Smooth muscle cell (in vitro differentiated cells): ENCODE data around the gene KRTDAP. TPM values are rescaled to one million over a fixed set of nuclear protein-coding genes. Genes with fewer than 3 reads are reported as not detected.

ENCODE experiments used
- DNase-seq: peaks from one replicate; lab custom pipeline; 2025; ENCODE audit not compliant: unreplicated experiment; lab: John Stamatoyannopoulos, UW
- H2AFZ ChIP-seq: fragments of 200-600 bp; sonication (generic); 2 replicates; pipeline ENCODE4 v1.6.0; 2016; ENCODE audit warnings: antibody characterized with exemption, low read depth, mild to moderate bottlenecking
- H3F3A ChIP-seq: fragments of 200-600 bp; sonication (generic); 2 replicates; pipeline ENCODE4 v1.6.0; 2017; ENCODE audit warnings: antibody characterized with exemption, low read depth
- H3K27ac ChIP-seq: fragments of 200-600 bp; sonication (generic); 2 replicates; pipeline ENCODE4 v1.5.1; 2016; ENCODE audit warnings: low read depth, mild to moderate bottlenecking
- H3K27me3 ChIP-seq: fragments of 200-600 bp; sonication (generic); 2 replicates; pipeline ENCODE4 v1.6.1; 2016; ENCODE audit warnings: low read depth, mild to moderate bottlenecking
- H3K36me3 ChIP-seq: fragments of 200-600 bp; sonication (generic); 2 replicates; pipeline ENCODE4 v1.5.1; 2016; ENCODE audit warnings: low read depth
- H3K4me1 ChIP-seq: fragments of 200-600 bp; sonication (generic); 2 replicates; pipeline ENCODE4 v1.5.1; 2016; ENCODE audit warnings: low read depth
- H3K4me2 ChIP-seq: fragments of 200-600 bp; sonication (generic); 2 replicates; pipeline ENCODE4 v1.6.0; 2016; ENCODE audit warnings: mild to moderate bottlenecking
- H3K4me3 ChIP-seq: fragments of 200-600 bp; sonication (generic); 2 replicates; pipeline ENCODE4 v1.5.1; 2016; ENCODE audit warnings: mild to moderate bottlenecking
- H3K79me2 ChIP-seq: fragments of 200-600 bp; sonication (generic); 2 replicates; pipeline ENCODE4 v1.6.0; 2016; ENCODE audit warnings: low read depth, mild to moderate bottlenecking
- H3K9ac ChIP-seq: fragments of 200-600 bp; sonication (generic); 2 replicates; pipeline ENCODE4 v1.6.0; 2016; ENCODE audit warnings: low read depth
- H3K9me3 ChIP-seq: fragments of 200-600 bp; sonication (generic); replicated peaks from 2 replicates; pipeline ENCODE4 v1.5.1; 2016; ENCODE audit warnings: low read depth
- H4K20me1 ChIP-seq: fragments of 200-600 bp; sonication (generic); 2 replicates; pipeline ENCODE4 v1.6.0; 2016; ENCODE audit warnings: low read depth
- WGBS: methylation state at CpG from one replicate; pipeline ENCODE4 v1.1.7; 2016; ENCODE audit warnings: low lambda C conversion rate; 5-methylcytosine and 5-hydroxymethylcytosine counted together
- polyA plus RNA-seq: library from polyadenylated mRNA; unstranded; fragments of >200 nt; fragmentation: Nextera tagmentation; extraction: Ambion mirVana; gene quantifications from 2 replicates; pipeline ENCODE4 v1.2.1, GENCODE V29; 2016
- total RNA-seq: library from RNA; depleted of rRNA; stranded (reverse); fragments of >200 nt; gene quantifications from 2 replicates; pipeline ENCODE4 v1.2.3, GENCODE V29; 2014
- TF ChIP-seq, protein P1 (sequence below): fragments of 200-600 bp; sonication (generic); IDR thresholded peaks from 2 replicates; pipeline ENCODE4 v1.5.1; 2017; ENCODE audit warnings: borderline replicate concordance, mild to moderate bottlenecking, antibody characterized with exemption; ENCODE audit not compliant: insufficient read depth, poor library complexity, severe bottlenecking

The KRTDAP gene
- total and polyA plus RNA-seq, 2 experiments from 2014 or later = 68.3 to 298 TPM

DNA sequence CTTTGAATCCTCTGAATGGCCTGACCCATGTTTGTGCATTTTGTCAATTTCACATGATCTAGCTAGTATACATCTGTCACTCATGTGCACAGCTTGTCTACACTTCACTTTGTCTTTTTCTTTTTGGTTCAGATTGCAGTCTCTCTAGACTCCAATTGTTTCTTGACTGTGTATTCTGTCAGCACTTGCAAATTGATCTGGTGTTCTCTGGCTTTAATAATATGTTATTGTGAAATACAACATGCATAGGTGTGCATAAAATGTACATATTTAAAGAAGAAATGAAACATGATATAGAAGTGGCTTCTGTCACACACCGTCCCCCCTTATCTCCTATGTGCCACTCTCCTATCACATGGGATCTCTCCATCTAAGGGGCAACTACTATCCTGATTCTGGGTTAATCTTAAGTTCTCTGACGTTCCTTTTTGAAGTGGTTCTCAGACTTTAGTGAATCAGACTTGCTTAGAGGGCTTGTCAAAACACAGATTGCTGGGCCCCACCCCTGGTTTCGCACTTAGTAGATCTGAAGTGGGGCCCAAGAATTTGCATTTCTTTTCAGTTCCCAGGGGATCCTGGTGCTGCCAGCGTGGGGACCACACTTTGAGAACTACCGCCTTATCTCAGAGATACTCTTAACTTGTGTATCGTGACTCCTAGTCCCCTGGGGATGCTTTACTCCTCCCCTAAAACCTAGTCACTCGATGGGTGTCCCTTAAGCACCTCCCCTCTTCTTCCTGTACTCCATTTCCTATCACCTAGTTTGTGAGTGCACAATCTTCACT lies 5.8 kb downstream of the KRTDAP start:
- no peaks in the 10 kb centered on the region for H3K27me3 ChIP-seq
- H3K9ac ChIP-seq = no peak overlapping the region
- TF ChIP-seq, protein P1, sequence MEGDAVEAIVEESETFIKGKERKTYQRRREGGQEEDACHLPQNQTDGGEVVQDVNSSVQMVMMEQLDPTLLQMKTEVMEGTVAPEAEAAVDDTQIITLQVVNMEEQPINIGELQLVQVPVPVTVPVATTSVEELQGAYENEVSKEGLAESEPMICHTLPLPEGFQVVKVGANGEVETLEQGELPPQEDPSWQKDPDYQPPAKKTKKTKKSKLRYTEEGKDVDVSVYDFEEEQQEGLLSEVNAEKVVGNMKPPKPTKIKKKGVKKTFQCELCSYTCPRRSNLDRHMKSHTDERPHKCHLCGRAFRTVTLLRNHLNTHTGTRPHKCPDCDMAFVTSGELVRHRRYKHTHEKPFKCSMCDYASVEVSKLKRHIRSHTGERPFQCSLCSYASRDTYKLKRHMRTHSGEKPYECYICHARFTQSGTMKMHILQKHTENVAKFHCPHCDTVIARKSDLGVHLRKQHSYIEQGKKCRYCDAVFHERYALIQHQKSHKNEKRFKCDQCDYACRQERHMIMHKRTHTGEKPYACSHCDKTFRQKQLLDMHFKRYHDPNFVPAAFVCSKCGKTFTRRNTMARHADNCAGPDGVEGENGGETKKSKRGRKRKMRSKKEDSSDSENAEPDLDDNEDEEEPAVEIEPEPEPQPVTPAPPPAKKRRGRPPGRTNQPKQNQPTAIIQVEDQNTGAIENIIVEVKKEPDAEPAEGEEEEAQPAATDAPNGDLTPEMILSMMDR = no peak
- no peaks in the 10 kb centered on the region for H3F3A ChIP-seq
- no peaks in the 10 kb centered on the region for H3K36me3 ChIP-seq
- no peaks in the 10 kb centered on the region for H3K4me1 ChIP-seq
- no peak overlapping the region for H2AFZ ChIP-seq
- H3K4me2 ChIP-seq = no peak overlapping the region
- no peaks in the 10 kb centered on the region for H4K20me1 ChIP-seq
- H3K79me2 ChIP-seq = no peaks in the 10 kb centered on the region
- H3K9me3 ChIP-seq = no peaks in the 10 kb centered on the region
- DNase-seq = no peak
- H3K27ac ChIP-seq = no peak overlapping the region
- H3K4me3 ChIP-seq = no peak overlapping the region
- WGBS = 67% methylated on average over 7 of the region's 7 CpGs

DNA sequence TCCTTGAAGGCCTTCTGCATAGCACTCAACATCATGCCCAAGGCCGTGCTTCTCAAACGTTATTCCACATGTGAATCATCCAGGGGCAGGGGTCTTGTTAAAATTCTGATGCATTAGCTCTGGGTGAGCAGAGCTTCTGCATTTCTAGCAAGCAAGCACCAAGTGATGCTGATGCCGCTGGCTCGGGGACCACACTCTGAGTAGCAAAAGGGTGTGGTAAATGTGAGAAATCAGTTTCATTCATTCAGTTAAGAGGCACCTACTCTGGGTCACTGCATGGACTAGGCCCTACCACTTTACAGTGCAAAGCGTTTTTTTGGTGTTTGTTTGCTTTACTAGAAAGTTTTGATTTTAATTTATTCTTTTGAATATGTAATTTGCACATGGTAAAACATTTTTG lies 7.2 kb downstream of the KRTDAP start:
- Histone ChIP-seq H2AFZ (no peak overlapping the region), H3K4me1 (no peaks in the 10 kb centered on the region), H3K27ac (no peak overlapping the region), H3K79me2 (no peaks in the 10 kb centered on the region), H4K20me1 (no peaks in the 10 kb centered on the region), H3K4me2 (no peak overlapping the region), H3K4me3 (no peak overlapping the region), H3F3A (no peaks in the 10 kb centered on the region), H3K9me3 (no peaks in the 10 kb centered on the region), H3K27me3 (no peaks in the 10 kb centered on the region), H3K36me3 (no peaks in the 10 kb centered on the region), H3K9ac (no peak overlapping the region)
- TF ChIP-seq, protein P1 = no peak
- DNase-seq = no peak
- 82% methylated on average over 5 of the region's 5 CpGs for WGBS

DNA sequence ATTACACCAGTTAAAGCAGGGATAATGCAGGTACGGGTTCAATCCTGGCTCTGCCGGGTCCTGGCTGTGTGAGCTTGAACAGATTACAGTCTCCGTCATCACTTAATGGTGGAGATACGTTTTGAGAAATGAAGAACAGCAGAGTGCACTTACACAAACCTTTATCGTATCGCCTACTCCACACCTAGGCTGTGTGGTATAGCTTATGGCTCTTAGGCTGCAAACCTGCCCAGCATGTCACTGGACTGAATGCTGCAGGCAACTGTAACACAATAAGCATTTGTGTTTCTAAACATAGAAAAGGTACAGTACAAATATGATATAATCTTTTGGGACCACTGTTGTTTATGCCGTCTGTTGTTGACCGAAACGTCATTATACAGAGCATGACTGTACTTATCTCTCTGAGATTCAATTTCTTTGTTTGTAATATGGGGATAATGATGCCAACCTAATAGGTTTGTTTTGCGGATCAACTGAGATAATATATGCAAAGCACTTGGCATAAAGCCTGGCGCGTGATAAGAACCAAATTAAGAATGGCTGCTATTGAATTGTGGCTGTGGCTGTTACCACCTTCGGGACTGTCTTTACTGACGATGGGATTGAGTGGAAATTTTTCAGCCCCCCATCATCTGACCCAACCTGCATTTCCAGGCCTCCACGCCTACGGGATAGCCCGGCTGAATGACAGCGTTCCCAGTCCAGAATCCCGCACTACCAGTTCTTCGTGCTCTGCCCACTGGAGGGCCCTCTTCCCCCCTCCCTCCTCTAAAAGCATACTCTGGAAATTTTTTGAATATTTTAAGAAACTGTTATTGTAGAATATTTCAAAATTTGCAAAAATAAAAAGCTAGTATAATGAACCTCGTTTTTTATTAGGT lies 11.2 kb downstream of the KRTDAP start:
- DNase-seq = no peak
- Histone ChIP-seq H3K79me2 (no peaks in the 10 kb centered on the region), H3K4me1 (no peaks in the 10 kb centered on the region), H3K4me2 (no peak overlapping the region), H3K9me3 (no peaks in the 10 kb centered on the region), H4K20me1 (no peaks in the 10 kb centered on the region), H3F3A (no peaks in the 10 kb centered on the region), H3K4me3 (no peak overlapping the region), H3K9ac (no peak overlapping the region), H2AFZ (no peak overlapping the region), H3K27ac (no peak overlapping the region), H3K36me3 (no peaks in the 10 kb centered on the region), H3K27me3 (no peaks in the 10 kb centered on the region)
- WGBS = 71% methylated on average over 21 of the region's 21 CpGs
- TF ChIP-seq, protein P1 = no peak
